ENCODE data around the gene GRK1.

The GRK1 gene

GRCh38 chr13:113782472-113782871, 115.5 kb downstream of the GRK1 start:
- in situ Hi-C loops (cut with HindIII; ENCODE audit: low sequenced_read_pairs) = no loop called here
- no peak overlapping the region for H3K4me3 ChIP-seq (ENCODE audit: low read depth, low read length)
- no peak for DNase-seq (ENCODE audit: low read depth, low spot score)
- no peak for TF ChIP-seq CTCF (IDR thresholded peaks at IDR 0.05; ENCODE audit: low read depth, low read length)

- DNase-seq (ENCODE audit: low read depth, low spot score) = no peak
- H3K4me3 ChIP-seq (ENCODE audit: low read depth, low read length) = no peak overlapping the region
- no peak for TF ChIP-seq CTCF (IDR thresholded peaks at IDR 0.05; ENCODE audit: low read depth, low read length)
- in situ Hi-C loops (cut with HindIII; ENCODE audit: low sequenced_read_pairs) = no loop called here
Measured at GRCh38 chr13:113783200-113783881, 116.3 kb downstream of the GRK1 start.

GRCh38 chr13:113783966-113784644, 117.1 kb downstream of the GRK1 start:
- no peak for DNase-seq (ENCODE audit: low read depth, low spot score)
- in situ Hi-C loops (cut with HindIII; ENCODE audit: low sequenced_read_pairs) = no loop called here
- H3K4me3 ChIP-seq (ENCODE audit: low read depth, low read length) = no peak overlapping the region
- TF ChIP-seq CTCF (IDR thresholded peaks at IDR 0.05; ENCODE audit: low read depth, low read length) = no peak

GRCh38 chr13:113784645-113785024, 117.6 kb downstream of the GRK1 start:
- DNase-seq (ENCODE audit: low read depth, low spot score) = no peak
- no peak overlapping the region for H3K4me3 ChIP-seq (ENCODE audit: low read depth, low read length)
- TF ChIP-seq CTCF (IDR thresholded peaks at IDR 0.05; ENCODE audit: low read depth, low read length) = no peak
- in situ Hi-C loops (cut with HindIII; ENCODE audit: low sequenced_read_pairs) = no loop called here

- TF ChIP-seq CTCF (IDR thresholded peaks at IDR 0.05; ENCODE audit: low read depth, low read length) = no peak
- in situ Hi-C loops (cut with HindIII; ENCODE audit: low sequenced_read_pairs) = no loop called here
- H3K4me3 ChIP-seq (ENCODE audit: low read depth, low read length) = no peak overlapping the region
- DNase-seq (ENCODE audit: low read depth, low spot score) = peak; percentile 81
Measured at GRCh38 chr13:113785051-113786010, 118.3 kb downstream of the GRK1 start.

GRCh38 chr13:113786262-113786841, 119.3 kb downstream of the GRK1 start:
- peak; percentile 67 for DNase-seq (ENCODE audit: low read depth, low spot score)
- TF ChIP-seq CTCF (IDR thresholded peaks at IDR 0.05; ENCODE audit: low read depth, low read length) = no peak
- in situ Hi-C loops (cut with HindIII; ENCODE audit: low sequenced_read_pairs) = no loop called here
- no peak overlapping the region for H3K4me3 ChIP-seq (ENCODE audit: low read depth, low read length)

All from astrocyte of the spinal cord (primary cell).